Measurements from ENCODE around the gene OPCML.

- TF ChIP-seq CTCF (IDR thresholded peaks at IDR 0.05), result no peak
- TF ChIP-seq POLR2AphosphoS5 (IDR thresholded peaks at IDR 0.05; ENCODE audit: low read depth, low read length), result no peak
- TF ChIP-seq SIN3A (IDR thresholded peaks at IDR 0.05; ENCODE audit: borderline replicate concordance, insufficient read depth, low read depth, low read length), result no peak
- no peak for TF ChIP-seq TCF7L2 (IDR thresholded peaks at IDR 0.05; ENCODE audit: low read depth, low read length)
Observed at GRCh38 chr11:132751516-132752250, 780.6 kb downstream of the OPCML start.
